ENCODE data around the gene HSD17B11. TPM values are rescaled to one million over a fixed set of nuclear protein-coding genes. Genes with fewer than 3 reads are reported as not detected.

The HSD17B11 gene
- polyA plus RNA-seq, 3 donors: 86.9 to 330 (median 272) TPM

- Histone ChIP-seq H3K4me2 (replicated peaks; ENCODE audit: extremely low read depth, low read length, poor library complexity, severe bottlenecking) (no peak overlapping the region), H3K79me2 (ENCODE audit: insufficient read depth, low read length) (no peaks in the 10 kb centered on the region), H3K36me3 (replicated peaks in 1 of 2; ENCODE audit: control insufficient read depth in 1 of 2, insufficient read depth in 2 of 2, low read length in 2 of 2) (no peaks in the 10 kb centered on the region), H3K9me3 (replicated peaks in 1 of 2; ENCODE audit: control insufficient read depth in 1 of 2, insufficient read depth in 1 of 2, low read length in 2 of 2) (no peaks in the 10 kb centered on the region), H4K20me1 (ENCODE audit: insufficient read depth, low read length) (no peaks in the 10 kb centered on the region), H2AFZ (ENCODE audit: insufficient read depth, low read depth, low read length, poor library complexity, severe bottlenecking) (no peak overlapping the region), H3K27me3 (ENCODE audit: control insufficient read depth in 2 of 2, insufficient read depth in 2 of 2, low read length in 2 of 2) (no peaks in the 10 kb centered on the region), H3K9ac (ENCODE audit: insufficient read depth, low read length, poor library complexity, severe bottlenecking) (no peak overlapping the region), H3K27ac (ENCODE audit: low read depth in 1 of 2, low read length in 2 of 2) (no peak overlapping the region), H3K4me3 (replicated peaks in 1 of 3; ENCODE audit: low read depth in 2 of 3, low read length in 3 of 3) (no peak overlapping the region), H3K4me1 (ENCODE audit: control insufficient read depth in 1 of 2, insufficient read depth in 2 of 2, low read length in 2 of 2) (no peaks in the 10 kb centered on the region)
- intact Hi-C loops (cut with micrococcal nuclease): no loop called here
- H3K27ac Mint-ChIP-seq: no peak overlapping the region
- H3K36me3 Mint-ChIP-seq: peaks cover 4 to 9% of the 10 kb centered on the region in 2 donors
- peaks cover 0 to 2% (median 0%) of the 10 kb centered on the region in 7 donors for H3K9me3 Mint-ChIP-seq
- H3K4me1 Mint-ChIP-seq: no peaks in the 10 kb centered on the region
- DNase-seq: no peak
- TF ChIP-seq CTCF (IDR thresholded peaks at IDR 0.05): no peak
- H3K27me3 Mint-ChIP-seq (ENCODE audit: low read depth in 3 of 3): peaks cover 0 to 2% (median 0%) of the 10 kb centered on the region in 3 donors
- 100% methylated on average over 2 of the region's 4 CpGs for WGBS (ENCODE audit: insufficient coverage)
- H3K4me3 Mint-ChIP-seq: no peak overlapping the region
Measured at GRCh38 chr4:87310691-87311335, 80.2 kb downstream of the HSD17B11 start.

- H3K4me3 ChIP-seq (replicated peaks in 1 of 3; ENCODE audit: low read depth in 2 of 3, low read length in 3 of 3): no peak overlapping the region
- H3K9me3 ChIP-seq (replicated peaks in 1 of 2; ENCODE audit: control insufficient read depth in 1 of 2, insufficient read depth in 1 of 2, low read length in 2 of 2): no peaks in the 10 kb centered on the region
- H3K27me3 ChIP-seq (ENCODE audit: control insufficient read depth in 2 of 2, insufficient read depth in 2 of 2, low read length in 2 of 2): no peaks in the 10 kb centered on the region
- Mint-ChIP-seq H3K27ac (no peak overlapping the region), H3K4me1 (no peaks in the 10 kb centered on the region), H3K36me3 (peaks cover 4 to 9% of the 10 kb centered on the region in 2 donors), H3K4me3 (no peak overlapping the region), H3K9me3 (no peaks in the 10 kb centered on the region), H3K27me3 (ENCODE audit: low read depth in 3 of 3) (peaks cover 0 to 2% (median 0%) of the 10 kb centered on the region in 3 donors)
- no peaks in the 10 kb centered on the region for H3K4me1 ChIP-seq (ENCODE audit: control insufficient read depth in 1 of 2, insufficient read depth in 2 of 2, low read length in 2 of 2)
- intact Hi-C loops (cut with micrococcal nuclease): no loop called here
- no peaks in the 10 kb centered on the region for H3K36me3 ChIP-seq (replicated peaks in 1 of 2; ENCODE audit: control insufficient read depth in 1 of 2, insufficient read depth in 2 of 2, low read length in 2 of 2)
- H3K4me2 ChIP-seq (replicated peaks; ENCODE audit: extremely low read depth, low read length, poor library complexity, severe bottlenecking): no peak overlapping the region
- H2AFZ ChIP-seq (ENCODE audit: insufficient read depth, low read depth, low read length, poor library complexity, severe bottlenecking): no peak overlapping the region
- no peak overlapping the region for H3K27ac ChIP-seq (ENCODE audit: low read depth in 1 of 2, low read length in 2 of 2)
- no peaks in the 10 kb centered on the region for H3K79me2 ChIP-seq (ENCODE audit: insufficient read depth, low read length)
- DNase-seq: no peak
- no peak overlapping the region for H3K9ac ChIP-seq (ENCODE audit: insufficient read depth, low read length, poor library complexity, severe bottlenecking)
- no peaks in the 10 kb centered on the region for H4K20me1 ChIP-seq (ENCODE audit: insufficient read depth, low read length)
- WGBS (ENCODE audit: insufficient coverage): no CpG with 5 or more reads among the region's 2 CpGs
- TF ChIP-seq CTCF (IDR thresholded peaks at IDR 0.05): no peak
Measured at GRCh38 chr4:87309625-87310024, 81.4 kb downstream of the HSD17B11 start.

All from CD14-positive monocyte (primary cell).